ENCODE data around the gene RPTOR.
A peak's percentile ranks its signal among the peaks of the same experiment; 100 is the strongest.

Gene RPTOR

GRCh38 chr17:80769936-80770625, 225.4 kb downstream of the RPTOR start:
- peak in 1 of 2 donors; percentile 4 for DNase-seq

DNA sequence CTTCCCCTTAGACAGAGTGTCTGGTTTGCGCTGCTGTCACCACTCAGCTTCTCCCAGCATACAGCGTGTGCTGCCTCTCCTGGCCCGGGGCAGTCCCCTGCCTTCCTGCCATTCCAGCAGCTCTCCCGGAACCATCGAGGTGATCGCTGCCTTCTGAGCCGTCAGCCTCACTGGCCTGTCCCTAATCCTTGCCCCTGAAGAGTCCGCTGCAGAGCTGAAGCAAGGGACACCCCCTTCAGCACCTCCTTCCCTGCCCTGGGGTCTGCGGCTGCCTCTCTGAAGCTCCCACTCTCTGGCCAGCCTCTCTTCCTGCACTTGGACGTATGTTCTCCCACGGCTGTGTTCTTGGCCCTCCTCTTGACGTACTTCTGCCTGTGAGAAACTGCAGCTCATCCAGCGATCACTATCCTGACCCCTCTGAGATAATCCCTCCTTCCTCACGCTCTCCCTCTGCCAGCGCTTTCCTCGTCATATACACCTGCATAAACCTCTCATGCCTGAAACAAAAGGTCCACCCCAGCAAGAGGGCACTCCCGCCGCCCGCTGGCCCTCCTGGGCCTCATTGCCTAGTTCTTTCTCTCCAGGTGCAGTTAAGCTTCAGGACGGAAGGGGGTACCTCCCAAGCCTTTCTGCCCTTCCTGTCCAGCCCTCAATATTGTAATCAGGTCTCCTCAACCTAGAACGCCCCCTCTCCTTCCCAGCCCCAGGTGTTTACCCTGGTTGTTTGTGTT, 226.4 kb downstream of the RPTOR start:
- DNase-seq, result no peak

- DNase-seq, result no peak
These were observed 227.0 kb downstream of the RPTOR start for GRCh38 chr17:80771612-80772005.

GRCh38 chr17:80772906-80773242, 228.2 kb downstream of the RPTOR start:
- no peak for DNase-seq

GRCh38 chr17:80773243-80773991, 228.8 kb downstream of the RPTOR start:
- peak in 1 of 2 donors; percentile 19 for DNase-seq

GRCh38 chr17:80774146-80774545, 229.5 kb downstream of the RPTOR start:
- DNase-seq, result peak in 1 of 2 donors; percentile 10

GRCh38 chr17:80774643-80775281, 230.1 kb downstream of the RPTOR start:
- DNase-seq, result no peak

DNA sequence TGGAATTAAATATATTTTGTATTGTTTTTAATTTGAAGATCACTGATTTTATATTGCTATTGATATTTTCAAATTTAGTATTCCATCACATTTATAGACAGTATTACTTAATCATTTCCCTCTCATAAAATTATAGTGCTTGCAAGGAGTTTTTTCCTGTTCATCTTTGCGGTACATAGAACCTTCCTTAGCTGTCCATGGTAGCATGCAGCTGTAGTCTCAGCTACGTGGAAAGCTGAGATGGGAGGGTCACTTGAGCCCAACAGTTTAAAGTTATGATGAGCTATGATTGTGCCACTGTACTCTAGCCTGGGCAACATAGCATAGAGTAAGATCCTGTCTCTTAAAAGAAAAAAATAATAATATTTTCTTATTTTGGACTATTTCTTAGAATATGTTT, 231.2 kb downstream of the RPTOR start:
- DNase-seq, result peak in 1 of 2 donors; percentile 1

DNA sequence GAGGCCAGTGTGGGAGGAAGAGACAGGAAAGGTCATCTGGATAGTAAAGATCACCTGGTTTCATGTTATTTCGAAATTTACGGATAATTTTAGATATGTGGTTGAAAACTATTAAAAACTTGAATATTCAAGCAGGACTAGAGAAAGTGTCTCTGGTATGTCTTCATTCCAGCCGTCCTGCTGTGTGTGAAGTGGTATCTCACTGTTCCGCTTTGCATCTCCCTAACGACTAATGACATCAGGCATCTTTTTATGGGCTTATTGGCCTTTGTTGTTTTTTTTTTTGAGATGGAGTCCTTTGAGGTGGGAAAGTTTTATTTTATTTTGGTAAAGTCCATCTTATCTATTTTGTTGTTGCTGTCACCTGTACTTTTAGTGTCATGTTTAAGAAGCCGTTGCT, 232.6 kb downstream of the RPTOR start:
- peak in 1 of 2 donors; percentile 7 for DNase-seq

GRCh38 chr17:80778716-80779115, 234.1 kb downstream of the RPTOR start:
- no peak for DNase-seq

DNA sequence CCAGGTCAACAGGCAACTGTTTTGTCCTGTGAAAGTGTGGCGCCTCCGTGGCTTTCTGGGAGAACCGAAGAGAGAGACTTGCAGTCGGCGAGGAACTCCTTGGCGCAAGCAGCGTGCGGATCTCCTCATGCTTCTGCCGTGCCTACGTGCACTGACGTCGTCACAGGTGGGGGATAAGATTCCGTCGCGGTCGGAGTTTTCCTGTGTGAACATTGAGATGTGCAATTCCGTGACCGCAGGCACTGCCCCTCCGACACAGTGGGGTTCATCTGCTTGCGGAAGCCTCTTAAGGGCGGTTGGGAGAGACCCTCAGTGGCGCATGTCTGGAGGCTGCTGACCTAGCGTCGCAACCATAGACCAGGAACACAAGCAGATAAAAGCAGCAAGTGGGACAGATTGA, 234.7 kb downstream of the RPTOR start:
- no peak for DNase-seq

DNA sequence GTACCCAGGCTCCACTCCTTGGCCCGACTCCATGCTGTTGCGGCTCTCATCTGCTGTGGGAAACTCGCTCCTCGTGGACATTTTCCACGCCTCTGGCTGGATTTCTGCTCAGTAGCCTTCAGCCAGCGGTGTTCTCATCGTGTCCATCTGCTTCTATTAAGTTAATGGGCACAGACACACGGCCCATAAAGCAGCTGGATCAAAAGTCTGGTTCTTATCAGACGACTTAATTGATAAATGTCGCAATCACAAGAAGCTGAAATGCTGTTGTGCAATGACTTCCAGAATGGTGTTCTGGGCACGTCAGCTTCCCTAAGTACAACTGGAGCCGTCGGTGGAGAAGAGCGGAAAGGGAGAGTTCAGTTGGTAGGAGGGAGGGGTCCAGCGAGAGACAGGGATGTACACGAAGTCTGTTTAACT, 235.3 kb downstream of the RPTOR start:
- DNase-seq, result no peak

DNA sequence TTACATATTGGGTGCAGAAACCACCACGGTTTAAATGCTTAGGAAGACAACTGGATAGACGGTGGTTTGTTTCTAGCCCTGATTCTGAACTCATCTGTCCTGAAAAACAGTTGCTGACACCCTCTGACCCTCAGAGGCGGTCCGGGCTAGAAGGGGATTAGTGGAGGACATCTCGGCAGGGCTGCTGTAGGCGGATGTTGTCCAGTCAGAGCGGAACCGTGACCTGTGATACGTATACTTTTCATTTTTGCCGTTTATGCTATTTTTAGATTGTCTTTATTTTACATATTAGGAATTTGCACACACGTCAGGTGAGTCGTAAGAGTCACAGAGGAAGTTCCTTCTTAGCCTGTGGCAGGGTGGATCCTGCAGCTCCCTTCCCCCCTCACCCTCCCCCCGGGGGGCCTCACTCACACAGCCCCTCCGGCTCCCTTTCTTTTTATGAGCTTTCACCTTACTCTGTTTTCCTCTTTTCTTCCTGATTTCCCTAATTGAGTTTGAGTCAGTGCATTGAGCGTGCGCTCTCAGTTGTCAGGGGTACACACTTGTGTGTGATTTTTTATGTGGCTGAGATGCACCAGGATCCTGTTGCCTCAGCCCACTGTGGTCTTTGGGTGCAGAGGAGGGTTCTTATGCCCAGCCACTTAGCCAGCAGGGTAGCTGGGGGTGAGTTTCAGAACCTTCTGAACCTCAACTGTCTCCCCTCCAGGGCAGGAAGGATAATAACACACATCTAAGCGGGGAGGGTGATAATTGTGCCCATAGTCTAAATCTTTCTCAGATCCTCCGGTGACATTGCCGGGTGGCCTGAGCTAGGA, 236.0 kb downstream of the RPTOR start:
- DNase-seq, result no peak

DNA sequence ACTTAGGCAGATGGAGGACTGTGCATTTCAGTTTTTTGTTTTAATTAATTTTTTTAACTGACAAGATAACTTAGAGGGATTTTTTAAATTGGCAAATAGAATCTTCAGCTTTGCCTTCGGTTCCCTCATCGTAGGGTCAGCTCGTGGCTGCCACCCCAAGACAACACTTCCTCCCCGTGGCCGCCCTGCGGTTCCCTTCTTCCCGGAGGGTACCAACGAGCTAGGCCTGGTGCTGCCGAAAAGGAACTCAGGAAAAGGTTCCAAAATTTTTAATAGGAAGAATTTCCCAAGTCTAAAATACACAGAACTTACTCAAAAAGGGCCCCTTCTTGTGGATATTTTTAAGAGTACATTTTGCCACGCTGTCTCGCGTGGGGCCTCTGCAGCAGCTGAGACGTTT, 236.6 kb downstream of the RPTOR start:
- no peak for DNase-seq

DNA sequence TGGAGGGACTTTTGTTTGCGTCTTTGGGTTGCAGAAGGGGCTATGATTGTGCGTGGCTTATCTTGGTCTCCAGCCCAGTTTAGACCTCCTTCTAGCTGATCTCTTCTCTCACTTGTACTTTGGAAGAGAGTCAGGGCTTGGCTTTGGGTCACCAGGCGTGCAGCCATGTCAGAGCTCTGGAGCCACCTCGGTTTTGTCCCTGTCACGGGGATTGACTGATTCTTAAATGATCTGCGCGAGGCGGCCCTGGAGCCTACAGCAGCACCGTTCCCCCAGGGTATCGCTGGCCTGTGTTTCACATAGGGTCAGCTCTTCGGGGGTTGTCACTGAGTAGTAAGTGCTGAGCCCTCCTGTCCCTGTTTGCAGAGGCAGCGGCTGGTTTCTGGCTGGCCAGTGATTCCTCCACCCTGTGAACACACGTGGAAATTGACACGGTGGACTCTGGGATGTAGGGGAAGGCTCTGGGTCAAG, 237.2 kb downstream of the RPTOR start:
- DNase-seq, result no peak

- DNase-seq, result peak; percentile 57 to 66
These were observed 238.1 kb downstream of the RPTOR start for GRCh38 chr17:80782536-80783427.

GRCh38 chr17:80783486-80783885, 238.8 kb downstream of the RPTOR start:
- DNase-seq, result no peak

DNA sequence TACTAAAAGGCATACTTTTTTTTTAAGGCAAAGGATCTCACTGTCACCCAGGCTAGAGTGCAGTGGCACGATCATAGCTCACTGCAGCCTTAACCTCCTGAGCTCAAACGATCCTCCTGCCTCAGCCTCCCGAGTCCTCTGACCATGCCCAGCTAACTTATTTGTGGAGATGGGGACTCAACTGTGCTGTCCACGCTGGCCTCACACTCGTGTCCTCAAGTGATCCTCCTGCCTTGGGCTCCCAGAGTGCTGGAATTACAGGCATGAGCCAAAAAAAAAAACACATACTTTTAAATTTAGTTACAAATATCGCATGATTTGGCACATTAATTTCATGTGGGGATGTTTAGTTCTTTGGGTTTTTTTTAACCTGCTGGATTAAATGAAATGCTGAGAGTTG, 239.3 kb downstream of the RPTOR start:
- DNase-seq, result no peak

DNA sequence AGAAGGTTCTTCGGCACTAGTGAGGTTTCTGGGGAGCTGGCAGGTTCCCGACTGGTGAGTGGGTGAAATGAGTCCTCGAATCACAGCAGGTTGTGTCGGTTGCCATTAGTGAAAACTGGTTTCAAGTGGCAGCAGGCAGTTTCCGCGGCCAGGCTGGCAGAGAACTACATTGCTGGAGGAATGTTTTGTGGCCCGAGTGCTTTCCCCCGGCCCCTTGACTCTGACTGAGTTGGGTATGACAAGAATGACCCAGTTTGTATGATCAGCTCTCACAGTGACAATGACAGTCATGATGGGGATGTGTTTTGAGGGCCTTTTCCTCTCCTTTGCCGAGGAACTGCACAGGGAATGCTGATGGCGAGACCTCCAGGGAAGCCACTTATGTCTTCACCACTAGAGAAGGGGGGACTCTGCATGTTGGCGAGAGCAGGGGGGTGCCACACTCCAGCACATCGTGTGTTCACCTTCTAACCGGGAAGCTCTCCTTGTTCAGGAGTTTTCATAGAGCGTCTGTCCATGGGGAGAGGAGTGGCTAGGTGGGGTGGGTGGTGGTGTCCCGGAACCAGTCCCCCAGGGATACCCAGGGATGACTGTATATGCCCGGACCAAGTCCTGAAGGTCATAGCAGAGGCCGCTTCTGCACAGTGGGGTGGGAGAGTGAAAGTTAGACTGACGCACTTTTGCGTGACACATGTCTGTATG, 241.0 kb downstream of the RPTOR start:
- DNase-seq, result no peak

- no peak for DNase-seq
These were observed 241.8 kb downstream of the RPTOR start for GRCh38 chr17:80786470-80786869.

GRCh38 chr17:80786887-80787286, 242.2 kb downstream of the RPTOR start:
- DNase-seq, result no peak

Data from CD4-positive, alpha-beta T cell treated with Interleukin-4 for 1 hour (primary cell).